GM18517 (cell line): ENCODE data around the gene C1orf94.
"Not testable (repeated sequence)": the region's sequence is repeated elsewhere in the genome, so short reads cannot be mapped to it uniquely, and the experiment has no call there.

Source experiments
- ATAC-seq: cut with Tn5 transposase; IDR thresholded peaks from one replicate; pipeline ENCODE4 v1.9.1; 2021; ENCODE audit warnings: mild to moderate bottlenecking, moderate library complexity; ENCODE audit not compliant: unreplicated experiment

Gene C1orf94

GRCh38 chr1:34163792-34164731, 12.6 kb upstream of the C1orf94 start:
- ATAC-seq: no peak

GRCh38 chr1:34164771-34165391, 11.8 kb upstream of the C1orf94 start, which contains the start of gene CSMD2:
CSMD2 (minus strand) TSS chr1:34165230; CDS start chr1:34165097, 133 bp downstream.
- no peak for ATAC-seq

GRCh38 chr1:34165422-34165921, 11.2 kb upstream of the C1orf94 start:
- no peak for ATAC-seq

GRCh38 chr1:34166191-34166624, 10.5 kb upstream of the C1orf94 start:
- no peak for ATAC-seq

- ATAC-seq: no peak
These were observed 9.9 kb upstream of the C1orf94 start for GRCh38 chr1:34166625-34167361.

GRCh38 chr1:34167389-34167788, 9.3 kb upstream of the C1orf94 start:
- no peak for ATAC-seq

- ATAC-seq: no peak
These were observed 963 bp upstream of the C1orf94 start for GRCh38 chr1:34175744-34176143.

- ATAC-seq: no peak
These were observed 1.4 kb downstream of the C1orf94 start for GRCh38 chr1:34178072-34178471.

- ATAC-seq: not testable (repeated sequence)
These were observed 6.7 kb downstream of the C1orf94 start for GRCh38 chr1:34183381-34183780.

GRCh38 chr1:34186741-34187494, 10.2 kb downstream of the C1orf94 start:
- ATAC-seq: no peak

- ATAC-seq: no peak
These were observed 11.7 kb downstream of the C1orf94 start for GRCh38 chr1:34188418-34188817.

- no peak for ATAC-seq
These were observed 12.3 kb downstream of the C1orf94 start for GRCh38 chr1:34188985-34189384.

- ATAC-seq: no peak
These were observed 14.0 kb downstream of the C1orf94 start for GRCh38 chr1:34190692-34191091.

GRCh38 chr1:34192621-34193020, 15.9 kb downstream of the C1orf94 start:
- no peak for ATAC-seq

- ATAC-seq: no peak
These were observed 23.2 kb downstream of the C1orf94 start for GRCh38 chr1:34199927-34200326.

GRCh38 chr1:34212673-34213072, 36.0 kb downstream of the C1orf94 start:
- ATAC-seq: no peak

GRCh38 chr1:34213956-34214355, 37.2 kb downstream of the C1orf94 start:
- no peak for ATAC-seq

- ATAC-seq: no peak
These were observed 54.7 kb downstream of the C1orf94 start for GRCh38 chr1:34231441-34231840.

GRCh38 chr1:34235594-34235993, 58.9 kb downstream of the C1orf94 start:
- ATAC-seq: no peak

GRCh38 chr1:34236089-34236488, 59.4 kb downstream of the C1orf94 start:
- no peak for ATAC-seq
